ENCODE measurements around the gene EYA2.

Gene EYA2

DNA sequence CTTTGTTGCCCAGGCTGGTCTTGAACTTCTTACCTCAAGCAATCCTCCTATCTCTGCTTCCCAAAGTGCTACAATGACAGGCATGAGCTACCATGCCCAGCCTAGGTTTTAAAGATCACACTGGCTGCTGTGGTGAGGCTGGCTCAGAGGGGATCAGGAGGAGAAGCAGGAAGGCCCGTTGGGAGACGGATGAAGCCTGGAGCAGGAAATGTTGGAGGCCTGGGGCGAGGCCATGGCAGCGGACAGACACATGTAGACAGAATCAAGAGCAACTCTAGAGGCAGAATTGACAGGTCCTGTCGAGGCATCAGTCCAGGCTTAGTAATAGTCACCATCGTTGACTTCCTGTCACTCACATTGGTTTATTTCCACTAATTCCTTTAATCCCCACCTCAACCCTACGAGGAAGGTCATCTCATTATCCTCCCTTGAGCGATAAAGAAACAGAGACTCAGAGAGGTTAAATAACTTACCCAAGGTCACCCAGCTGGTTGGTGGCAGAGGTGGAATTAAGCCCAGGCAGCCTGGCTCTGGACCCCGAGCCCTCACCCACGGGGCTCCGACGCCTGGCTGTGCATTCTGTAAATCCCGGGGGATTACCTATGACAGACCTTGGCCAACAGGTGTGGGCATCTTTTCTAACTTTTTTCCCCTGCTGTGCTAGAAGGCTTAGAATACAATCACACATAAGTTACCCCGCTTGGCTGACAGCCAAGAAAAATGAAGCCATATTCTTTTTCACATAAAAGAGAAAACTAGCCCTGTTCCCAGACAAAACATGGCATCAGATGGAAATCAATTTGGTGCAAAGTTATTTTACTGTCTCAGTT, 113.4 kb downstream of the EYA2 start:
- no peak for DNase-seq (ENCODE audit: low read depth in 2 of 2)

DNA sequence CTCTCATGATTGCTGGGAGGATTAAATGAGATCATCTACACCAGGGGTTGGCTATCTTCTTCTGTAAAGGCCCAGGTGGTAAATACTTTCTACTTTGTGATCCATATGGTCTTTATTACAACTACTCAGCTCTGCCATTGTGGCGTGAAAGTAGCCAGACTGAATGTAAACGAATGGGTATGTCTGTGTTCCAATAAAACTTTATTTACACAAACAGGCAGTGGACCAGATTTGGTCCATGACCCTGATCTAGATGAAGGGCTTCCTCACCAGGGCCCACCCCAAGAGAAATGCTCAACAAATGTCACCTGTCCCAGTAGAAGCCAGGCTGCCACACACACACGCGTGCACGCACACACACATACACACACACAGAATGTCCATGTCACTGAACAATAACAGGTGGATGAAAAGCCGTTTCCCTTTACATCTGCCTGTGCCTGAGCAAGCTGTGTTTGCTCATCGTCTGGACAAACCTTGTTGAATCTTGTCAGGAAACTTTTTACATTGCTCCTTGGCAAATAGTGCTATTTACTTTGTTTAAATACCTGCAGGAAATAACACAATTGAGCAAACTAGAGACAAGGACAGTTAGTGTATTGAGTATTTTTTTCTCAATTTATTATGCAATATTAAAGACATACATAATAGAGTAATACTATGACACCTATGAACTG, 114.3 kb downstream of the EYA2 start:
- no peak for DNase-seq (ENCODE audit: low read depth in 2 of 2)

DNA sequence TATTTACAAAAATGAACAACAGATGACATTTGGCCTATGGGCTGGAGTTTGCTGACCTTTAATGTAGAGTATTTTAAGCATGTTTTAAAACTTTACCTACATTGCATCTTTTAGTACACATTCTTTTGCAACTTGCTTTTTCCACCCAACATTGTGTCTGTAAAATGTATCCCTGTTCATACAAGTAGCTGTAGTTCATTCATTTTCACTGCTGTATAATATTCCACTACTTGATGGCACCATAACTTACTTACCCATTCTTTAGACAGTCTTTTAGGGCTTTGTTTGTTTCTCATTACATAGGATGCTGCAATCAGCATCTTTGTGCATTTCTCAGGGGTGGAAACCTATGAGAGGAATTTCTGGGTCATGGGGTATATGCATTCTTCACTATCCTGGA, 115.1 kb downstream of the EYA2 start:
- no peak for DNase-seq (ENCODE audit: low read depth in 2 of 2)

DNA sequence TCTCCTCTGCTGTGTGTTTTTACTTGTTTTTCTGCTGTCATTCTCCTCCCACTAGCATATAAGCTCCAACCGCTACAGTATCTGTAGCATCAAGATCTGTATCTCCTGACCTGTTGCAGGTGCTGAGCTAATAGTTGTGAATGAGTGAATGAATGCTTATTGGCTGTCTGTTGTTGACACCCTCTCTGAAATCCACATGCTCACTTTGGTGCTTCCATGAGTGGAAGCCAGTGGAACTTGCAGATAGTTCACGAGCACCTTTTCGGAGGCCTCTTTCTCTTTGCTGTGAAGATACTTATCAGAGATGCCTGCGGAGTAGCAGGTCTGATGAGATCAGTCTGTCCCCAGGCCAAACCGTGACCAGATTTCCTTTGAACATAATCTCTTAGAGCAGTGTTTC, 117.3 kb downstream of the EYA2 start:
- DNase-seq (ENCODE audit: low read depth in 2 of 2): no peak

DNA sequence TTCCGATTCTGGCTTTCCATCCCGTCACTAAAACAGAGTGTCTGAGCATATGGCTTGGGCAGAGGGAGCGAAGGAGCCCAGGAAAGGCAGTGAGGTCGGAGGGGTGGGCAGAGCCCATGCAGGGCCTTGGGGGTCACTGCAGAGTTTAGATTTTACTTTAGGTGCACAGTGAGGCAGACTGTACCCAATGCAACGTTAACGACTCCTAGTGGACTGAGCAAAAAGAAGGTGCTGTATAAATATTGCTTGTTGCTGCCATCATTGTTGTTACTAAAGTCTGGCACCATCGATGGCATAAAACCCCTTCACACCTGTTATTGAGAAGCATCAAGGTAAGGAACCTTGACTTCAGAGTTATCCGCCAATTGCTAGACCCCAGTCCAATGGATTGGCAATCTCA, 119.0 kb downstream of the EYA2 start:
- no peak for DNase-seq (ENCODE audit: low read depth in 2 of 2)

DNA sequence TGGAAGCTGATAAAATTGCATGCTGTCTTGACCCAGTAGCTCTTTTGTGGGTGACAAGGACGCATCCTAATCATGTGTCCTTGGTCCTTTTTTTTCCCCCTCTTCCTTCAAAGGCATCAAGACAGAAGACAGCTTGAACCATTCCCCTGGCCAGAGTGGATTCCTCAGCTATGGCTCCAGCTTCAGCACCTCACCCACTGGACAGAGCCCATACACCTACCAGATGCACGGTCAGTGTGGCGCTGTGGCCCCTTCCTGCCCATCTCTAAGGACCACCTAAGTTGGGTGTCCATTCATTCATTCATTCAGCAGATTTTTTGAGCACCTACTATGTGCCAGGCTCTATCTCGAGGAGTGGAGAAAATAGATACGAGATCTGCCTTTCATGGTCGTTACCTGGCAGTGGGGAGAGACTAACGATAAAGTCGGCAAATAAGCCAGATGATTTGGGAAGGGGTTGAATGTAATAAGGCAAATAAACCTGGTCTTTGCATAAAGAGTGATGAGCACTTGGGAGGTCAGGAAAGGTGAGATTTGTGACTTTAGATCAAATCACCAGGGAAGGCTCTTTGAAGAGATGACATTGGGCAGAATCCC, 121.5 kb downstream of the EYA2 start:
- no peak for DNase-seq (ENCODE audit: low read depth in 2 of 2)

DNA sequence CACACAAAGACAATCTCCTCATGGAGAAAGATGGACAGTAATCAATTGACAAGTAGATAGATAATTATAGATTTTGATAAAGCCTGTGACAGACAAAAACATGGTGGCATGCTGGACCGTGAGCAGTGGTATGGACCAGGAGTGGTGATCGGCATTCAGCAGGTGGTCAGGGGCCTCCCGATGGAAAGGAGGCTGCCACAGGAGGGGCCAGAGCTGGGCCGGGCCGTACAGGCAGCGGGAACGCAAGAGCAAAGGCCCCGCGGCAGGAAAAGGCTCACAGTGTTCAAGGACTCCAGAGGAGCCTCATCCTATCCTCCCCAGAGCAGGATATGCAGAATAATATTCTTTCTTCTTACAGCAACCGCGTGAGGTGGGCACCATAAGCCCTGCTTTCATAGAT, 123.7 kb downstream of the EYA2 start:
- DNase-seq (ENCODE audit: low read depth in 2 of 2): no peak

DNA sequence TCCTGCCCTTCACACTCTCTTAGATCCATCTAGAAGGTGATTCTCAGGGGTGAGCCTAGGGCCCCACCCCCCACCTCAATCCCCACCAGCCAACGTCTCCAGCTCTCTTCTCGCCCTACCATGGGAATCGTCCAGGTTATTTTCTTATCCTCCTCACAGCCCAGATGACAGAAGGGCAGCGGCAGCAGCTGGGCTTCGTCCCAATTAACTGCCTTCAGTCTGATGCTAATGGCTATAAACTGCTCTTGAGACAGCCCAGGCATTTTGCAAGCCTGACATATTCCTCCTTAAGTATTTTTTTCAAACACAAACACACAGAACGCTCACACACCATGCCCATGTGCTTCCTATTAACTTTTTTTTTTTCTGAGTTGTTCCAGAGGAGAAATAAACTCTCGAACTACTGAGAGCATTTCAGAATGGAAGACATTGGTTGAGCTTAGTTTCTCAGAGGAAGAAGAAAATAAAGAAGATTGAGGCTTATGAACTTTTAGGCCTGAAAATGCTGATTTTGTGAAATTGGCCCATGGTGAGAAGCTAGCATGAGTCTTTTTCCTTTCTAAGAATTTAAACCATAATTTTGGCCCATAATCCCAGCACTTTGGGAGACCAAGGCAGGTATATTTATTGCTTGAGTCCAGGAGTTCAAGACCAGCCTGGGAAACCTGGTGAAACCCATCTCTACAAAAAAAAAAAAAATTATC, 124.6 kb downstream of the EYA2 start:
- no peak for DNase-seq (ENCODE audit: low read depth in 2 of 2)

DNA sequence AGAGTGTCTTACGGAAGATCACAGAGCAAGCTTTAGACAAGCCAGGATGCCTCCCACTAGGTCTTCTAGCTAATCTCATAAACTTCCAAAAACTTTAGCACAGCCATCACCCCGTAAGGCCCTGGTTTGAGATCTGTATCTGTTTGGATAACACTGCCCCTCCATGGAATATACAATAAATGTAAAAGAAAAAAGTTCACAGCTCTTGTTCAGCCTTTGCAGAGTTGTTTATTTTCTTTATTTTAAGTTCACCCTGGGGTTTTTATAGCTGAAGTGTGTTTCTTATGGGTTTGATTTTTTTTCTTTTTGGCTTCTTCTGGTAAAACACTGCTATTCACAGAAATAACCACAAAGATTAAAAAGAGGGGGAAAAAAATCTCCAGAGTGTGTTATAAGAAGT, 125.6 kb downstream of the EYA2 start:
- no peak for DNase-seq (ENCODE audit: low read depth in 2 of 2)

DNA sequence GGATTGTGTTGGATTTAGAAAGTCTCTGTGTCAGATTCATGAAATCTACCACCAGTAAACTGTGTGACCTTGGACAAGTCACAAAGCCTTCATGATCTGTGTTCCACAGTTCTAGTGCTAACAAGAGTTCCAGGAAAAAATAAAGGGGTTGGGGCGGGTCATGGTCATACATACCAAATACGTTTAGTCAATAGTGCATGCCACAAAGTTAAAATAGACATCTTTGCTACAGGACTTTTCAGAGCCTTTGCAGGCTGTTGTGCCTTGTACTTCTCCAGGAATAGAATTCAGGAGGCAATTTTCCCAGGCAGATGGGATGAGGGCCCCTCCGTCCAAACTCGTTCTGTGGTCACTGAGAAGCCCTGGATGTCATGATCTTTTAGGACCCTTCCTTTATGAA, 127.2 kb downstream of the EYA2 start:
- DNase-seq (ENCODE audit: low read depth in 2 of 2): no peak

DNA sequence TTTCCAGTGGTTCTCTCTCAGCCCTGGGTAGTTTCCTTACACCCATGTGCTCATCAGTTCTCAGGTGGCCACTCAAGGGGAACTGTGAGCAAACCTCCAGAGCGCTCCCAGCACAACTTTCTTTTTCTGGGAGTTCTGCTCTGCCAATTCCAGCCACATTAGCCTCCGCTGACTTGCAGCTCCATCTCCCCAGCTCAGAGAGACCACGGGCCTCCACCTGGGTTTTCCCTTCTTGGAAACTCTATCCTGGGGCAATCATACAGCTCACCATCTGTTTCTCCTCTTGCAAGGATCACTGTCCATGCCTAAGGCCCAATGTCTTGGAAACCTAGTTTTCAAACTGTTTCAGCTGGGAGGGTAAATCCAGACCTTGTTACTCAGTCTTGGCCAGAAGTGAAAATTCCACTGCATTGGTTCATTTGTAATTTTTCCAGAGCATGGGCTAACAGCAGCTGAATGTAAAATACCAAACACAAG, 129.9 kb downstream of the EYA2 start:
- DNase-seq (ENCODE audit: low read depth in 2 of 2): no peak

DNA sequence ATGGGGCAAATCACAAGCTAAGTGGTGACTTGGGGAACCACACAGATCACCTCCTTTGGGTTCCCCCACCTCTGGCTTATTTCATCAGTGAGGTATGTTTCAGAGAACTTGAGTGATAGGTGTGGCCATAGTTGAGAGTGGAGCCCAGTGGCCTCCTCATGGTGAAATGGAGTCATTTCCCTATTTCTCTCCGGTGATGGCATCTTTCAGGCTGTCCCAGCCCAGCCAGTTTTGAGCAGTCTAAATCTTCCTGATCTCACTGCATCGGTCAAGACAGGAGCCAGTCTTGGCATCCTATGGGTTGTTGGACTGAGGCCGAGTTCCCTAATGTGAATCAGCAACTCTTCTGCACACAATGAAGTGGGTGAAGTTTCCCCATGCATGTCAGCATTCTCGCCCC, 132.4 kb downstream of the EYA2 start:
- no peak for DNase-seq (ENCODE audit: low read depth in 2 of 2)

DNA sequence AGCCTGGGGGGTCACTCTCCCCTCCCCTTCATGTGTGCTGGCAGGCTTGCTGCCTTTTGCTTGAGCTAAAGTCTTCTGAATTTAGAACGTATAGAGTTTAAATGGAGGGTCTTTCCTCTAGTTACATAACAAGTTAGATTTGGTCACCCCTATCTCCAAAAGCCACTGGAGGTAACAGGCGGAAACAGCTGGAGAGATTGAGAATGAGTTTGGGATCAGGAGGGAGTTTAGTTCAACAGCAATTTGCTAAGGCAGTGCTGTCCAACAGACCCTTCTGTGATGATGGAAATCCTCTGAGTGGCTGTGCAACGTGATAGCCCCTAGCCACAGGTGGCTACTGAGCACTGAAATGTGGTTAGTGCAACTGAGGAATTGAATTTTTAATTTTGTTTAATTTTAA, 132.8 kb downstream of the EYA2 start:
- DNase-seq (ENCODE audit: low read depth in 2 of 2): no peak

DNA sequence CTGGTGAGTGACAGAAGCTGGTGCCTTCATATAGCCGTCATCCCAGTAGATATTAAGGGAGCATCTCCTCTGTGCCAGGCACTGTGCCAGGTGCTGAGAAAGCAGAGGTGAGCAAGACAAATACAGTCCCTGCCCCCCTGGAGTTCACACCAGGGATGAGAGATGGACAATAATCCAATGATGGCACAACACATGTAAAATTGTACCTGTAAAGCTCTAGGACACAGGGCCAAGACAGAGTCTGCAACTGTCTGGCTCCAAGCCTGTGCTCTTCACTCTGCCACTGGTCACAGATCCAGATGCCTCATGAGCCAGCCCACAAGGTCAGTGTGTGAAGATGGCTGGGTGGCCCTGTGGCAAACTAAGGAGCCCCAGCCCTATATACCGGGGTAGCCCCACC, 133.8 kb downstream of the EYA2 start:
- DNase-seq (ENCODE audit: low read depth in 2 of 2): no peak

DNA sequence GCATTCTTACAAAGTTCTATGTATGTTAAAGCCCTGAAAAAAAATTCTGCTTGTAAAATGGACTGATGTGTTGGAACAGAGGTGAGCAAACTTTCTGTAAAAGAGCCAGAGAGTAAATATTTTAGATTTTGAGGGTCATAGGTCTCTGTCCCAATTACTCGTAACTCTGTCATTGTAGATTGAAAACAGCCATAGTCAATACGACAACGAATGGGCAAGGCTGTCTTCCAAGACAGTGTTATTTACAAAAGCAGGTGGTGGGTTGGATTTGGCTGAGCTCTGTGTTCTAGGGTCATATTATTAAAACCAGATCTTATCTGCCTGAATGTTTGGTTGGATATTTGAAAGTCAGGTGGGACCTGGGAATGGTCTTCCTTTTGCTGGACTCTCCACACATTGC, 135.2 kb downstream of the EYA2 start:
- no peak for DNase-seq (ENCODE audit: low read depth in 2 of 2)

DNA sequence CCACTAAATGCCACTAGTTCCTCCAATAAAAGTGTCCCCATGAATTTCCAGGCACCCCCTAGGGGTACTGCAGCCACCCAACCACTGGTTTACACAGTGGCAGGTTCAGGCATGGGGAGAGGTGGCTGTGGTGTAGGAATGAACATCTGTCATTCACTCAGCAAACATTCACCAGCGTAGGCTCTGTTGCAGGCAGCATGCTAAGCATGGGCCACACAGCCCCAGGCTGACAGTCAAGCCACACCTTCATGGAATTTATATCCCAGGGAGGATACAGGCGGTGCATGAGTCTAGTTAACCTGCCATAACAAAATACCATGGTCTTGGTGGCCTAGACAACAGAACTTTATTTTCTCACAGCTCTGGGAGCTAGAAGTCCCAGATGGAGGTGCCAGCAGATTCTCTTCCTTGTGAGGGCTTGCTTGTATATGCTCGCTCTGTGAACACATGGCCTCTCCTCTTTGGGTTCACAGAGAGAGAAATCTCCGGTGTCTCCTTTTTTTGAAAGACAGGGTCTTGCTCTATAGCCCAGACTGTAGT, 135.7 kb downstream of the EYA2 start:
- no peak for DNase-seq (ENCODE audit: low read depth in 2 of 2)

DNA sequence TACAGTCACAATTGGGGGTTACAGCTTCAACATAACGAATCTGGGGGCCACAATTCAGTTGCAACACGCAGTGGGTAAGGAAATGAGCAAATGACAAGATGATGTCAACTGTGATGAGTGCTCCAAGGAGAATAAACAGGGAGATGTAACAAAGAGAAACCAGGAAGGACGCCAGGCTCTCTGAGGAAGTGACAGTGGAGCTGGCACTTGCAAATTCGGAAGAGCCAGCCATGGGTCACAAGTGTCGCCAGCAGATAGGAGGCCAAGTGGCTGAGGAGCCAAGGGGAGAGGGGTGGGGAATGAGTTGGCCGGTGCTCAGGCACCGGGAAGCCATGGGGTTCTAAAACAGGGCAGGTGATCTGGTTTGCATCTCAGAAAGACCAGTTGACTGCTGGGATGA, 136.4 kb downstream of the EYA2 start:
- DNase-seq (ENCODE audit: low read depth in 2 of 2): no peak

DNA sequence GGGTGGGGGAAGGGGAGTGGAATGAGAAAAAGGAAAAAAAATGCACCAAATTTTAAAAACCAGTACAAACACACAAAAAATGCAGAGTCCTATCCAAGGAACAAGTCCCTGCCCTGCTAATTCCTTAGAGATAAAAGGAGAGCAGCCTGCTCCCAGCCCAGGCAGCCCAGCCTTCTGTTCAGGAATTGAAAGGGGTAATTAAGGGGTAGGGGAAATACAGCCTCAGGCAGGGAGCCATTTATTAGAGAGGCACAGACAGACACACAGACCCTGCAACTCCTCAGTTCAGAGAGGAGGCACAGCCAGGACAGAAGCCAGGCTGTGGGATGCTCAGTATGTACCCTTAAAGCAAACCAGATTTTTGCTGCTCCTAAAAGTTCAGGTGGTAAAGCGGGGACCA, 137.2 kb downstream of the EYA2 start:
- DNase-seq (ENCODE audit: low read depth in 2 of 2): no peak

DNA sequence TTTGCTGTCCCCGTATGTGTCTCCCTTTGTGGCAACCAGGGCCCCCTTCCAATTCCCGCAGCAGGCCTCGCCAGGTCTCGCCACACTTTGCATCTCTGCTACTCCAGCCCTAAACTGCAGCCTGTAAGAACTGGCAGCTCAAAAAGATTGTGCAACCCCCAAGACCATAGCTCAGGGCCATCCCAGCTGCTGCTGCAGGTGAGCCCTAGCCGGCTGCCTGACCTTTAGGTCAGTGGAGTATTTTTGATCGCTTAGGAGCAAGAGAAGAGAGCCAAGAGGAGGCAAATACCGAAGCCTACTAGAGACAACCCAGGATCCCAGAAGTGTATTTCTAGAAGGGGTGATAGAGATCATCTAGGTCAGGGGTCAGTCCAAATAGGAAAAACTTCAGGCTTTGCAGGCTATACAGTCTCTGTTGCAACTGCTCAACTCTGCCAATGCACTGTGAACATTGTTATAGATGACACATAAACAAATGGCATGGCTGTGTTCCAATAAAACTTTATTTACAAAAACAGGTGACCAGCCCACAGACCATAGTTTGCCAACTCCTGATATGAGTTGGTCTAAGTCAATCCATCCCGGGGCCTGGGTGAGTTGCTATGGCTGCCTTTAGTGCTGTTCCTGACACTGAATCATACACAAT, 138.4 kb downstream of the EYA2 start:
- no peak for DNase-seq (ENCODE audit: low read depth in 2 of 2)

DNA sequence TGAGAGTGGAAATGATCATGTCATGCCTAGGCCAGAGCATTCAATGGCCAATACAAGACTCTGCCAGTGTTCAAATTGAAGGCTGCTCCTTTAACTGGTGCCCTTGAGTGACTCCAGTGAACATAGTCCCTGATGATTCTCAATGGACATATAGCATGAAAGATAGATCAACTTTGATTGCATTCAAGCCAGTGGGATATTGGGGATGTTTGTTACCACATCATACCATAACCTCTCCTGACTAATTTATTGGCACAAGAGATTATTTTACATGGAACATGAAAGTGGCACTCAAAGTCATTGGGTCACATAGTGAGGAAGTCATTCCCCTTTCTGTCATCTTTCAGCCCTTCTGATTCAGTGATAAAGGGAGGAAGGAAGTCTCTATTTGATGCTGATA, 139.0 kb downstream of the EYA2 start:
- no peak for DNase-seq (ENCODE audit: low read depth in 2 of 2)

DNA sequence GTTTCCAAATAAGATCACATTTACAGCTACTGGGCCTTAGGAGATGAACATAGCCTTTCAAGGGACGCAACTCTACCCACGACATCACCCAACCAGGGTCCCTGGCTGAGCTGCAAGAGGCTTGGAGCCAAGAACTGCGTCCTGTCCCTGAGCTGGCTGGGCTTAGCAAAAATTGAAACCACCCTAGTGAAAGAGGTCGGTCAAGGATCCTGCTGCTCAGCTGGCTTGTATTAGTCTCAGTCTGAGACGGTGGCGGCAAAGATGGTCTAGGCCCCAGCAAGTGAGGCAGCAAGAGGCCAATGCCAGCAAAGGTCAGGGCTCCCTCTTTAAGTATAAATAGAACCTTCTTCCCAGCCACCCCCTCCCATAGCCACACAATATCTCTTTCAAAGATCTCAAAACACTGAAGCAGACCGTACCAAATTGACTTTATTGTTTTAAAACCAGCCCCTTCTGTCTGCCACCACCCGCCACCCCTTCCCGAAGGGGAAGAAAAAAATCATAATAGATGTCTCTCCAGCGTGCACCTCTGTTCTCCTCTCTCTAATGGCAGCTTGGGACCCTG, 140.5 kb downstream of the EYA2 start:
- no peak for DNase-seq (ENCODE audit: low read depth in 2 of 2)

Measured in stimulated activated CD4-positive, alpha-beta T cell treated with anti-CD3 and anti-CD28 coated beads, Interleukin-1b, Interleukin-23, amount 100 ng/mL, for 4 hours (primary cell).